H1 (cell line): ENCODE results near the gene LRIT2. TPM values are rescaled to one million over a fixed set of nuclear protein-coding genes. Genes with fewer than 3 reads are reported as not detected.

ENCODE experiments used
- CTCF ChIA-PET: fragments of 300-600 bp; sonication (Branson Sonifier 250); formaldehyde crosslinking; loops from one replicate; lab custom pipeline; 2021; ENCODE audit not compliant: partially characterized antibody; lab: Charles Lee
- POLR2A ChIA-PET: fragments of 300-600 bp; sonication (Branson Sonifier 250); formaldehyde crosslinking; loops from one replicate; lab custom pipeline; 2021; ENCODE audit warnings: inconsistent platforms; ENCODE audit not compliant: partially characterized antibody; lab: Charles Lee
- DNase-seq, 2 experiments: peaks; one replicate each; pipeline versions ENCODE4 v3.0.0 to v3.0.0-alpha.2; 2010 to 2022; ENCODE audit warnings: low spot score in 2 of 2, low read depth in 1 of 2, mixed read lengths in 1 of 2
- FAIRE-seq: peaks from 2 replicates; lab custom pipeline; 2011; peaks lifted over from hg19 to GRCh38; lab: Jason Lieb, UNC
- H2AFZ ChIP-seq: 2 replicates; pipeline ENCODE4 v1.8.1; 2012; ENCODE audit warnings: low read length, inconsistent platforms
- H2AK5ac ChIP-seq: 2 replicates; pipeline ENCODE4 v1.6.1; 2013; ENCODE audit warnings: low read depth, low read length
- H2BK120ac ChIP-seq: replicated peaks from 2 replicates; pipeline ENCODE3; 2013; ENCODE audit warnings: low read depth, low read length, inconsistent platforms
- H2BK12ac ChIP-seq: 2 replicates; pipeline ENCODE4 v1.6.1; 2013; ENCODE audit warnings: low read depth, low read length
- H2BK15ac ChIP-seq: 2 replicates; pipeline ENCODE4 v1.6.1; 2013; ENCODE audit warnings: low read length
- H2BK20ac ChIP-seq: 2 replicates; pipeline ENCODE4 v1.6.1; 2013; ENCODE audit warnings: low read length
- H2BK5ac ChIP-seq: 2 replicates; pipeline ENCODE4 v1.6.1; 2013; ENCODE audit warnings: low read depth, low read length
- H3K14ac ChIP-seq: 2 replicates; pipeline ENCODE4 v1.6.1; 2013; ENCODE audit warnings: inconsistent platforms; ENCODE audit not compliant: insufficient read length
- H3K18ac ChIP-seq: 2 replicates; pipeline ENCODE4 v1.6.1; 2013; ENCODE audit warnings: low read length; ENCODE audit errors: extremely low read depth
- H3K23ac ChIP-seq: 2 replicates; pipeline ENCODE4 v1.6.1; 2013; ENCODE audit warnings: inconsistent platforms; ENCODE audit not compliant: insufficient read length
- H3K23me2 ChIP-seq: 2 replicates; pipeline ENCODE4 v1.6.1; 2013; ENCODE audit warnings: low read depth, low read length
- H3K27ac ChIP-seq: 2 replicates; pipeline ENCODE4 v1.6.1; 2011; ENCODE audit warnings: low read depth, low read length, inconsistent platforms
- H3K27me3 ChIP-seq, 4 experiments: replicated peaks in 1 of 4; 1 replicate in 1 of 4; 2 replicates in 3 of 4; pipeline versions ENCODE4 v1.6.1 to v1.8.1; 2011 to 2013; ENCODE audit warnings: low read length in 3 of 4, mild to moderate bottlenecking in 3 of 4, inconsistent platforms in 2 of 4, mixed read lengths in 2 of 4, moderate library complexity in 1 of 4; ENCODE audit not compliant: control insufficient read depth in 3 of 4, insufficient read depth in 3 of 4; ENCODE audit errors: extremely low read depth in 1 of 4
- H3K36me3 ChIP-seq, 4 experiments: 2 replicates each; pipeline versions ENCODE4 v1.6.1 to v1.8.1; 2011 to 2013; ENCODE audit warnings: mild to moderate bottlenecking in 4 of 4, low read length in 3 of 4, moderate library complexity in 2 of 4, control low read depth in 1 of 4, inconsistent platforms in 1 of 4; ENCODE audit not compliant: insufficient read depth in 4 of 4, control insufficient read depth in 2 of 4
- H3K4ac ChIP-seq: replicated peaks from 2 replicates; pipeline ENCODE3; 2013; ENCODE audit warnings: low read length, low read depth, mixed read lengths, inconsistent platforms; ENCODE audit not compliant: insufficient read length
- H3K4me1 ChIP-seq, 4 experiments: replicated peaks in 1 of 4; 1 replicate in 1 of 4; 2 replicates in 3 of 4; pipeline versions ENCODE4 v1.6.1 to v1.8.1; 2011 to 2013; ENCODE audit warnings: low read length in 3 of 4, inconsistent platforms in 2 of 4, mixed read lengths in 1 of 4; ENCODE audit not compliant: insufficient read depth in 4 of 4, control insufficient read depth in 3 of 4
- H3K4me2 ChIP-seq, 2 experiments: 2 replicates each; pipeline versions ENCODE4 v1.6.1 to v1.8.1; 2011 to 2013; ENCODE audit warnings: low read depth in 2 of 2, low read length in 2 of 2, control low read depth in 1 of 2, inconsistent platforms in 1 of 2, mild to moderate bottlenecking in 1 of 2; ENCODE audit not compliant: insufficient read depth in 1 of 2
- H3K4me3 ChIP-seq, 4 experiments: fragments of 200-600, 300-600 bp in 1 of 4; sonication (generic), shearing (Covaris generic), sonication (Bioruptor Twin) in 1 of 4; 2 replicates each; pipeline versions ENCODE4 v1.5.1 to v1.8.1; 2011 to 2016; ENCODE audit warnings: low read length in 4 of 4, low read depth in 3 of 4, control low read depth in 2 of 4, inconsistent platforms in 2 of 4, mild to moderate bottlenecking in 2 of 4, mixed read lengths in 1 of 4, moderate library complexity in 1 of 4; ENCODE audit not compliant: insufficient read depth in 2 of 4; ENCODE audit errors: extremely low read depth in 1 of 4
- H3K56ac ChIP-seq: replicated peaks from 2 replicates; pipeline ENCODE3; 2013; ENCODE audit warnings: low read depth, mild to moderate bottlenecking, mixed read lengths, low read length, inconsistent platforms; ENCODE audit not compliant: insufficient read length
- H3K79me1 ChIP-seq: 2 replicates; pipeline ENCODE4 v1.6.1; 2013; ENCODE audit warnings: low read depth, low read length, control low read depth
- H3K79me2 ChIP-seq, 2 experiments: 2 replicates each; pipeline versions ENCODE4 v1.6.1 to v1.8.1; 2012 to 2013; ENCODE audit warnings: low read length in 2 of 2, mild to moderate bottlenecking in 2 of 2, inconsistent platforms in 1 of 2; ENCODE audit not compliant: insufficient read depth in 2 of 2, control insufficient read depth in 1 of 2
- H3K9ac ChIP-seq, 4 experiments: replicated peaks in 1 of 4; 1 replicate in 1 of 4; 2 replicates in 3 of 4; pipeline versions ENCODE4 v1.6.1 to v1.8.1; 2011 to 2013; ENCODE audit warnings: low read depth in 3 of 4, low read length in 3 of 4, control low read depth in 2 of 4, mild to moderate bottlenecking in 2 of 4, moderate library complexity in 2 of 4, inconsistent platforms in 1 of 4; ENCODE audit errors: extremely low read depth in 1 of 4
- H3K9me3 ChIP-seq, 2 experiments: 2 replicates each; pipeline versions ENCODE4 v1.6.1 to v1.8.1; 2012 to 2013; ENCODE audit warnings: mild to moderate bottlenecking in 2 of 2, moderate library complexity in 2 of 2, control low read depth in 1 of 2, inconsistent platforms in 1 of 2, low read depth in 1 of 2, low read length in 1 of 2, mixed read lengths in 1 of 2; ENCODE audit not compliant: insufficient read depth in 2 of 2
- H4K20me1 ChIP-seq, 2 experiments: replicated peaks in 1 of 2; 2 replicates each; pipeline versions ENCODE3 to v1.8.1; 2011 to 2013; ENCODE audit warnings: inconsistent platforms in 2 of 2, low read length in 2 of 2, mild to moderate bottlenecking in 1 of 2; ENCODE audit not compliant: insufficient read depth in 2 of 2, control insufficient read depth in 1 of 2
- H4K5ac ChIP-seq: 2 replicates; pipeline ENCODE4 v1.6.1; 2013; ENCODE audit warnings: low read length, low read depth, mixed read lengths, inconsistent platforms; ENCODE audit not compliant: insufficient read length
- H4K8ac ChIP-seq: 2 replicates; pipeline ENCODE4 v1.8.0; 2013; ENCODE audit warnings: mild to moderate bottlenecking, moderate library complexity, low read length, inconsistent platforms; ENCODE audit not compliant: insufficient read depth; ENCODE audit errors: extremely low read depth
- H4K91ac ChIP-seq: replicated peaks from 2 replicates; pipeline ENCODE3; 2013; ENCODE audit warnings: low read length, mixed read lengths, inconsistent platforms; ENCODE audit not compliant: insufficient read length
- BACH1 ChIP-seq: IDR thresholded peaks from 2 replicates; pipeline ENCODE4 v1.6.1; 2012; ENCODE audit warnings: low read length, improper control_type of control experiment
- EGR1 ChIP-seq: IDR thresholded peaks from 2 replicates; pipeline ENCODE4 v1.6.1; 2011; ENCODE audit warnings: low read depth, low read length, borderline replicate concordance
- JUND ChIP-seq: IDR thresholded peaks from 2 replicates; pipeline ENCODE4 v1.6.1; 2011; ENCODE audit warnings: mild to moderate bottlenecking, improper control_type of control experiment, low read length
- NRF1 ChIP-seq: IDR thresholded peaks from 2 replicates; pipeline ENCODE4 v1.6.1; 2011; ENCODE audit warnings: mild to moderate bottlenecking, low read depth, low read length, improper control_type of control experiment
- RAD21 ChIP-seq, 2 experiments: IDR thresholded peaks in 1 of 2; conservative IDR thresholded peaks in 1 of 2; 2 replicates each; pipeline ENCODE4 v1.6.1; 2011; ENCODE audit warnings: low read depth in 2 of 2, low read length in 2 of 2, improper control_type of control experiment in 1 of 2, inconsistent platforms in 1 of 2, mild to moderate bottlenecking in 1 of 2, moderate library complexity in 1 of 2
- YY1 ChIP-seq: IDR thresholded peaks from 2 replicates; pipeline ENCODE4 v1.6.1; 2011; ENCODE audit warnings: low read depth, mild to moderate bottlenecking, low read length
- WGBS, 2 experiments: shearing (Covaris generic) in 1 of 2; methylation state at CpG; one replicate each; pipeline versions ENCODE4 v1.1.6 to v1.1.7; 2013 to 2015; ENCODE audit warnings: low lambda C conversion rate in 2 of 2, mixed read lengths in 2 of 2, inconsistent platforms in 1 of 2, low coverage in 1 of 2, missing lambda C conversion rate in 1 of 2; ENCODE audit not compliant: insufficient replicate concordance in 2 of 2, insufficient coverage in 1 of 2, insufficient read length in 1 of 2; ENCODE audit errors: extremely low coverage in 1 of 2, missing lambda C conversion rate in 1 of 2; 5-methylcytosine and 5-hydroxymethylcytosine counted together
- polyA plus RNA-seq, 7 experiments: library from polyadenylated mRNA; depleted of rRNA in 3 of 7; stranded (reverse) in 5 of 7; unstranded in 2 of 7; fragments of >200 nt in 5 of 7; fragments of 200-250 nt in 2 of 7; gene quantifications; 1 replicate in 5 of 7; 2 replicates in 1 of 7; 4 replicates in 1 of 7; pipeline versions ENCODE4 v1.2.1 to v1.2.3, GENCODE V29; 2011 to 2013; ENCODE audit warnings: missing spikeins in 2 of 7, mixed read lengths in 2 of 7
- total RNA-seq: library from RNA; stranded (reverse); fragmentation: NEBNext Ultra II Directional; extraction: Animal tissue kit (Norgen Biotek cat#: 25700); gene quantifications from 2 replicates; pipeline ENCODE4 v1.2.1, GENCODE V29; 2021
- TF ChIP-seq, protein P1 (sequence below), 3 experiments: IDR thresholded peaks; 1 replicate in 2 of 3; 2 replicates in 1 of 3; pipeline versions ENCODE4 v1.5.1 to v1.6.1; 2011; ENCODE audit warnings: low read length in 3 of 3, mild to moderate bottlenecking in 3 of 3, inconsistent platforms in 2 of 3, low read depth in 1 of 3, moderate library complexity in 1 of 3; ENCODE audit not compliant: insufficient read depth in 1 of 3; ENCODE audit errors: control extremely low read depth in 1 of 3
- TF ChIP-seq, protein P2 (sequence below): IDR thresholded peaks from 2 replicates; pipeline ENCODE4 v1.6.1; 2011; ENCODE audit warnings: low read depth, mild to moderate bottlenecking, low read length; ENCODE audit not compliant: insufficient read depth

LRIT2 gene
- total and polyA plus RNA-seq, 2 of the 8 experiments (the other 6 are each of a cell fraction or from before 2014, with no cell fraction given) = not detected

DNA sequence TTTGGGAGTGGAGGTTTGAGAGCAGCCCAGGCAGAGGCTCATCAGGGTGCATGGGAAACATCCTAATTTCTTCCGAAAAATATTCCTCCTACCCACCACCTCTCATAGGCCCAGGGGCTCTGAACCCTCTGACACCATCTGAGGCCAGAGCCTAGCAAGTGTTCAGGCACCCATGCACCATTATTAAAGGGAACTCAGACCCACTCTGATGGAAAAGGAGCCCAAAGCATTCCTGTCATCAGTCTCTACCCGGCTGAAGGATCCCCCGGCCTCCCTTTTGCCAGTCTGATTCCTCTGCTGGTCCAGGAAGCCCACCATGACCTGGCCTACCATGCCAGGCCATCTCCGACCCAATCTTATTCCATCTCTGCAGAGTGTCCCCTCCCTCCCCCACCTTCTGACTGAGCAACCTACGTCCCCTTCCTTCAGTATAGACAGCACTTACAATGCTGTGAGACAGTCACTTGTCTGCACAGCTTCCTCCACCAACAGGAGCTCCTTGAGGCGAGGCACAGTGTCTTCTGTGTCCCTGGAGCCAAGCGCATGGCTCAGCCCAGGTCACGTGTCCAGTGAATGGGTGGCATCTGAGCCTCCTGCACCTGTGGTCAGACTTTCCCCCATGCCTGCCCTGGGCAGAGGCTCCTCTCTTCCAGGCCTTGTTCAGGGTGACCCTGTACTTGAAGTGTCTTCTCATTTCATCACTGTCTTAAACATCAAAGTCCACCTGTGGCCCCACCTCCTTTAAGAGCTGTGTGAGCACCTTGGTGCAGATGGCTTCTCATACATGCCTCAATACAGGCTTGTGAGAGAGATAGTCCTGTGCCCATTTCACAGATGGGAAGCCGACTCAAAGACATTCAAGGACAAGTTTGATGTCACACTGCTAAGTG is 52.6 kb downstream of the LRIT2 start:
- Histone ChIP-seq H4K91ac (no peak overlapping the region), H3K27me3 (no peaks in the 10 kb centered on the region), H4K5ac (no peak overlapping the region), H3K14ac (no peak overlapping the region), H2AFZ (no peak overlapping the region), H3K9me3 (no peaks in the 10 kb centered on the region), H3K4ac (no peak overlapping the region), H3K9ac (no peak overlapping the region), H3K4me3 (no peak overlapping the region), H3K18ac (no peak overlapping the region), H2AK5ac (no peak overlapping the region), H3K79me1 (no peaks in the 10 kb centered on the region), H2BK15ac (0 out of 2 replicates have a peak overlapping the region, but pooled peaks have one; percentile 81), H3K79me2 (no peaks in the 10 kb centered on the region), H3K4me2 (no peak overlapping the region), H2BK120ac (no peak overlapping the region), H2BK5ac (no peak overlapping the region), H3K23me2 (peaks cover 1% of the 10 kb centered on the region; the same call in 1 of the 2 replicates), H2BK12ac (no peak overlapping the region; the same call in 1 of the 2 replicates), H3K27ac (no peak overlapping the region), H4K20me1 (no peaks in the 10 kb centered on the region), H4K8ac (no peak overlapping the region), H3K4me1 (no peaks in the 10 kb centered on the region; a peak in 1 of 7 replicates), H2BK20ac (no peak overlapping the region), H3K56ac (no peak overlapping the region), H3K36me3 (no peaks in the 10 kb centered on the region), H3K23ac (no peak overlapping the region)
- POLR2A ChIA-PET = interaction anchor here (1.0 to 1.5 kb wide), 2 partner anchors 14 to 34 kb away, joined by 4 read pairs; partner anchors contain the start of gene GHITM
- DNase-seq (peak in 1 of 2 experiments; percentile 26), FAIRE-seq (no peak)
- CTCF ChIA-PET = interaction anchor here (0.6 to 1.6 kb wide), 4 partner anchors 24 to 146 kb away, joined by 3 to 5 read pairs (median 4); no protein-coding TSS in a partner anchor
- 85% methylated on average over 9 of the region's 9 CpGs; no CpG with 5 or more reads in 1 of the 2 experiments for WGBS, 2 experiments
- TF ChIP-seq RAD21 (IDR thresholded peaks at IDR 0.05 in 1 of 2, conservative IDR thresholded peaks at IDR 0.05 in 1 of 2; ENCODE audit: low read depth in 2 of 2, low read length in 2 of 2) = no peak
- no peak for TF ChIP-seq YY1
- TF ChIP-seq NRF1 = no peak
- TF ChIP-seq, protein P1, sequence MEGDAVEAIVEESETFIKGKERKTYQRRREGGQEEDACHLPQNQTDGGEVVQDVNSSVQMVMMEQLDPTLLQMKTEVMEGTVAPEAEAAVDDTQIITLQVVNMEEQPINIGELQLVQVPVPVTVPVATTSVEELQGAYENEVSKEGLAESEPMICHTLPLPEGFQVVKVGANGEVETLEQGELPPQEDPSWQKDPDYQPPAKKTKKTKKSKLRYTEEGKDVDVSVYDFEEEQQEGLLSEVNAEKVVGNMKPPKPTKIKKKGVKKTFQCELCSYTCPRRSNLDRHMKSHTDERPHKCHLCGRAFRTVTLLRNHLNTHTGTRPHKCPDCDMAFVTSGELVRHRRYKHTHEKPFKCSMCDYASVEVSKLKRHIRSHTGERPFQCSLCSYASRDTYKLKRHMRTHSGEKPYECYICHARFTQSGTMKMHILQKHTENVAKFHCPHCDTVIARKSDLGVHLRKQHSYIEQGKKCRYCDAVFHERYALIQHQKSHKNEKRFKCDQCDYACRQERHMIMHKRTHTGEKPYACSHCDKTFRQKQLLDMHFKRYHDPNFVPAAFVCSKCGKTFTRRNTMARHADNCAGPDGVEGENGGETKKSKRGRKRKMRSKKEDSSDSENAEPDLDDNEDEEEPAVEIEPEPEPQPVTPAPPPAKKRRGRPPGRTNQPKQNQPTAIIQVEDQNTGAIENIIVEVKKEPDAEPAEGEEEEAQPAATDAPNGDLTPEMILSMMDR (IDR thresholded peaks at IDR 0.05; ENCODE audit: control extremely low read depth in 1 of 3, insufficient read depth in 1 of 3, low read depth in 1 of 3, low read length in 3 of 3) = no peak
- no peak for TF ChIP-seq JUND
- TF ChIP-seq, protein P2, sequence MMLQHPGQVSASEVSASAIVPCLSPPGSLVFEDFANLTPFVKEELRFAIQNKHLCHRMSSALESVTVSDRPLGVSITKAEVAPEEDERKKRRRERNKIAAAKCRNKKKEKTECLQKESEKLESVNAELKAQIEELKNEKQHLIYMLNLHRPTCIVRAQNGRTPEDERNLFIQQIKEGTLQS = no peak
- no peak for TF ChIP-seq BACH1
- TF ChIP-seq EGR1 = no peak
